K562 (cell line): ENCODE results near the gene LRP1. TPM values are rescaled to one million over a fixed set of nuclear protein-coding genes. Genes with fewer than 3 reads are reported as not detected.

Experiments used
- ATAC-seq: fragments of 200-7000 bp; cut with Tn5 transposase; 3 replicates; pipeline ENCODE4 v1.9.1; 2020; ENCODE audit warnings: moderate library complexity
- BruUV-seq: library from RNA; stranded (reverse); fragments of 400-500 nt; replicated peaks from 2 replicates; lab custom pipeline; 2021; lab: Mats Ljungman, UMichigan
- CTCF ChIA-PET: fragments of 300-600 bp; formaldehyde crosslinking; extraction: SDS; loops from one replicate; lab custom pipeline; 2021; ENCODE audit warnings: low intra/inter-chr PET ratio; lab: Yijun Ruan, JAX
- POLR2A ChIA-PET: fragments of 300-600, 350-650 bp; sonication (Branson Sonifier 250); formaldehyde crosslinking; extraction: SDS; loops from one replicate; lab custom pipeline; 2021; ENCODE audit warnings: antibody characterized with exemption, inconsistent platforms; lab: Yijun Ruan, JAX
- DNase-seq, 4 experiments: peaks; one replicate each; pipeline versions ENCODE4 v3.0.0 to v3.0.0-alpha.2; 2011 to 2018; ENCODE audit warnings: low spot score in 3 of 4, mixed read lengths in 3 of 4; ENCODE audit errors: extremely low read depth in 1 of 4
- FAIRE-seq: peaks from 2 replicates; lab custom pipeline; 2011; peaks lifted over from hg19 to GRCh38; lab: Jason Lieb, UNC
- H2AFZ ChIP-seq: 2 replicates; pipeline ENCODE4 v1.6.0; 2011; ENCODE audit warnings: low read depth, low read length, control low read depth, inconsistent platforms
- H3K27ac ChIP-seq: fragments of 200-600 bp; 3 replicates; pipeline ENCODE4 v1.8.0; 2011; ENCODE audit warnings: low read depth, mild to moderate bottlenecking, control low read depth, inconsistent platforms, low read length, moderate library complexity, mixed read lengths; ENCODE audit errors: extremely low read depth
- H3K27me3 ChIP-seq, 2 experiments: fragments of 300-600 bp in 1 of 2; 2 replicates in 1 of 2; 3 replicates in 1 of 2; pipeline versions ENCODE4 v1.6.0 to v1.8.0; 2011; ENCODE audit warnings: inconsistent platforms in 2 of 2, low read length in 2 of 2, mild to moderate bottlenecking in 1 of 2, mixed read lengths in 1 of 2, moderate library complexity in 1 of 2; ENCODE audit not compliant: control insufficient read depth in 2 of 2, insufficient read depth in 2 of 2
- H3K36me3 ChIP-seq: fragments of 300-600 bp; 3 replicates; pipeline ENCODE4 v1.8.0; 2011; ENCODE audit warnings: mild to moderate bottlenecking, low read length, inconsistent platforms; ENCODE audit not compliant: control insufficient read depth, insufficient read depth
- H3K4me1 ChIP-seq, 2 experiments: fragments of 200-600 bp in 1 of 2; replicated peaks in 1 of 2; 2 replicates in 1 of 2; 3 replicates in 1 of 2; pipeline versions ENCODE4 v1.5.1 to v1.8.0; 2011; ENCODE audit warnings: inconsistent platforms in 2 of 2, low read length in 2 of 2, mild to moderate bottlenecking in 1 of 2, mixed read lengths in 1 of 2, moderate library complexity in 1 of 2; ENCODE audit not compliant: control insufficient read depth in 2 of 2, insufficient read depth in 2 of 2
- H3K4me2 ChIP-seq: 2 replicates; pipeline ENCODE4 v1.6.1; 2011; ENCODE audit warnings: low read length, control low read depth, inconsistent platforms, mixed read lengths; ENCODE audit not compliant: insufficient read depth
- H3K4me3 ChIP-seq: fragments of 200-600 bp; sonication (generic), shearing (Covaris generic); 2 replicates; pipeline ENCODE4 v1.5.1; 2016; ENCODE audit warnings: control low read depth, inconsistent platforms
- H3K79me2 ChIP-seq: fragments of 200-600 bp; 3 replicates; pipeline ENCODE4 v1.8.0; 2011; ENCODE audit warnings: low read length, inconsistent platforms; ENCODE audit not compliant: control insufficient read depth, insufficient read depth
- H3K9ac ChIP-seq, 2 experiments: 2 replicates each; pipeline versions ENCODE4 v1.6.0 to v1.6.1; 2011; ENCODE audit warnings: low read depth in 2 of 2, low read length in 2 of 2, control low read depth in 1 of 2, inconsistent platforms in 1 of 2, mild to moderate bottlenecking in 1 of 2, mixed read lengths in 1 of 2; ENCODE audit not compliant: insufficient read depth in 1 of 2
- H3K9me1 ChIP-seq: one replicate; pipeline ENCODE4 v1.6.0; 2011; ENCODE audit warnings: inconsistent platforms, mild to moderate bottlenecking, low read length, moderate library complexity; ENCODE audit not compliant: control insufficient read depth, insufficient read depth
- H3K9me3 ChIP-seq: replicated peaks from 2 replicates; pipeline ENCODE4 v1.5.1; 2011; ENCODE audit warnings: low read depth, low read length, inconsistent platforms; ENCODE audit not compliant: control insufficient read depth, insufficient read depth
- H4K20me1 ChIP-seq: replicated peaks from 2 replicates; pipeline ENCODE4 v1.6.1; 2011; ENCODE audit warnings: low read length, inconsistent platforms, mixed read lengths; ENCODE audit not compliant: control insufficient read depth, insufficient read depth
- ETV6 ChIP-seq, 3 experiments: fragments of 150-350 bp in 1 of 3; sonication (generic) in 1 of 3; formaldehyde crosslinking in 1 of 3; IDR thresholded peaks; 2 replicates each; pipeline versions ENCODE4 v1.6.1 to v1.8.0; 2014 to 2022; ENCODE audit warnings: borderline replicate concordance in 2 of 3, low read depth in 2 of 3, antibody characterized with exemption in 1 of 3, low read length in 1 of 3, mild to moderate bottlenecking in 1 of 3, missing genetic modification reagents in 1 of 3
- FOXP1 ChIP-seq: sonication (generic); formaldehyde crosslinking; IDR thresholded peaks from 2 replicates; pipeline ENCODE4 v1.8.0; 2022; ENCODE audit warnings: mild to moderate bottlenecking, missing genetic modification reagents
- ZNF184 ChIP-seq: sonication (generic); formaldehyde crosslinking; IDR thresholded peaks from 2 replicates; pipeline ENCODE4 v1.5.0; 2020; ENCODE audit warnings: missing genetic modification reagents
- WGBS: fragments of 100-300 bp; shearing (Covaris generic); methylation state at CpG from one replicate; pipeline ENCODE4 v1.1.6; 2016; ENCODE audit warnings: low coverage, mixed read lengths; ENCODE audit not compliant: insufficient coverage; ENCODE audit errors: missing lambda C conversion rate; 5-methylcytosine and 5-hydroxymethylcytosine counted together
- in situ Hi-C: fragments of 300-500 bp; cut with MboI; formaldehyde crosslinking; loops from 4 replicates; pipeline ENCODE4 v1.15.0; 2018; ENCODE audit warnings: inconsistent platforms, mixed read lengths
- intact Hi-C: fragments of 100-400 bp; cut with micrococcal nuclease; formaldehyde crosslinking; loops from 2 replicates; pipeline ENCODE4 v1.14.2; 2022
- polyA plus RNA-seq, 8 experiments: library from polyadenylated mRNA; depleted of rRNA in 4 of 8; stranded (reverse) in 5 of 8; unstranded in 3 of 8; fragments of >200 nt; fragmentation: Nextera tagmentation in 2 of 8; fragmentation: Illumina TruSeq in 1 of 8; extraction: Ambion mirVana in 2 of 8; extraction: Trizol in 1 of 8; gene quantifications; 2 replicates each; pipeline versions ENCODE4 v1.2.1 to v1.2.3, GENCODE V29; 2011 to 2014; ENCODE audit warnings: inconsistent platforms in 1 of 8, missing spikeins in 1 of 8
- total RNA-seq, 7 experiments: library from RNA; depleted of rRNA in 6 of 7; stranded (reverse); fragments of >200 nt in 6 of 7; fragmentation: Illumina TruSeq in 2 of 7; extraction: Trizol in 2 of 7; gene quantifications; 2 replicates each; pipeline versions ENCODE4 v1.2.1 to v1.2.3, GENCODE V29; 2011 to 2021; ENCODE audit warnings: low replicate concordance in 1 of 7

Gene LRP1
- total and polyA plus RNA-seq, 9 of the 15 experiments (the other 6 are each of a cell fraction or from before 2014, with no cell fraction given): 0.04 to 0.64 (median 0.19) TPM; not detected in 2

DNA sequence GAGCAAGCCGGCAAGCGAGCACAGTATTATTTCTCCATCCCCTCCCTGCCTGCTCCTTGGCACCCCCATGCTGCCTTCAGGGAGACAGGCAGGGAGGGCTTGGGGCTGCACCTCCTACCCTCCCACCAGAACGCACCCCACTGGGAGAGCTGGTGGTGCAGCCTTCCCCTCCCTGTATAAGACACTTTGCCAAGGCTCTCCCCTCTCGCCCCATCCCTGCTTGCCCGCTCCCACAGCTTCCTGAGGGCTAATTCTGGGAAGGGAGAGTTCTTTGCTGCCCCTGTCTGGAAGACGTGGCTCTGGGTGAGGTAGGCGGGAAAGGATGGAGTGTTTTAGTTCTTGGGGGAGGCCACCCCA, 84.4 kb downstream of the LRP1 start:
- ChIA-PET POLR2A (interaction anchor here (0.6 to 1.5 kb wide), 5 partner anchors 17 to 301 kb away, joined by 3 to 5 read pairs (median 4); partner anchors contain the start of gene SHMT2), CTCF (interaction anchor here (0.5 to 7.2 kb wide), 8 partner anchors 17 to 250 kb away, joined by 3 to 186 read pairs (median 9); partner anchors contain the start of gene SHMT2)
- H3K9me1 ChIP-seq: peaks cover 4% of the 10 kb centered on the region
- WGBS: 8% methylated on average over 3 of the region's 7 CpGs
- no peaks in the 10 kb centered on the region for H3K79me2 ChIP-seq
- peak overlapping the region; percentile 11; the same call in 1 of the 2 replicates for H2AFZ ChIP-seq
- H3K9me3 ChIP-seq: no peaks in the 10 kb centered on the region
- DNase-seq: no peak
- peaks cover 17% of the 10 kb centered on the region; the same call in 1 of the 2 replicates for H4K20me1 ChIP-seq
- intact Hi-C loops: loop anchor here (1.0 to 2.0 kb wide), 3 partner anchors 27 to 240 kb away; no protein-coding TSS in a partner anchor
- H3K4me1 ChIP-seq: peaks cover 17 to 58% of the 10 kb centered on the region in 2 experiments; a peak in 4 of 5 replicates
- BruUV-seq: no TSS peak
- in situ Hi-C loops: no loop called here
- no peak for ATAC-seq
- no peak for FAIRE-seq
- H3K4me3 ChIP-seq: no peak overlapping the region
- no peak overlapping the region for H3K27ac ChIP-seq
- H3K27me3 ChIP-seq: peaks cover 22 to 71% of the 10 kb centered on the region in 2 experiments; a peak in 4 of 5 replicates
- no peak overlapping the region for H3K4me2 ChIP-seq
- peak overlapping the region in 1 of 2 experiments; percentile 71; a peak in 1 of 4 replicates for H3K9ac ChIP-seq
- no peaks in the 10 kb centered on the region for H3K36me3 ChIP-seq
- 0 out of 2 replicates have a peak, but pooled peaks have one; percentile 43 for TF ChIP-seq FOXP1 (CRISPR knock-in tag)
- TF ChIP-seq ETV6 (IDR thresholded peaks at IDR 0.05; ENCODE audit: borderline replicate concordance in 1 of 2, low read depth in 2 of 2, low read length in 1 of 2): no peak
- TF ChIP-seq ETV6 (CRISPR knock-in tag; IDR thresholded peaks at IDR 0.05; ENCODE audit: borderline replicate concordance): no peak
- no peak for TF ChIP-seq ZNF184 (CRISPR knock-in tag)
